ENCODE data around the gene LDHD. TPM values are rescaled to one million over a fixed set of nuclear protein-coding genes. Genes with fewer than 3 reads are reported as not detected.

The LDHD gene
- total and polyA plus RNA-seq, 2 of the 13 experiments (the other 11 are each of a cell fraction or from before 2014, with no cell fraction given) = 9.1 to 9.8 TPM

DNA sequence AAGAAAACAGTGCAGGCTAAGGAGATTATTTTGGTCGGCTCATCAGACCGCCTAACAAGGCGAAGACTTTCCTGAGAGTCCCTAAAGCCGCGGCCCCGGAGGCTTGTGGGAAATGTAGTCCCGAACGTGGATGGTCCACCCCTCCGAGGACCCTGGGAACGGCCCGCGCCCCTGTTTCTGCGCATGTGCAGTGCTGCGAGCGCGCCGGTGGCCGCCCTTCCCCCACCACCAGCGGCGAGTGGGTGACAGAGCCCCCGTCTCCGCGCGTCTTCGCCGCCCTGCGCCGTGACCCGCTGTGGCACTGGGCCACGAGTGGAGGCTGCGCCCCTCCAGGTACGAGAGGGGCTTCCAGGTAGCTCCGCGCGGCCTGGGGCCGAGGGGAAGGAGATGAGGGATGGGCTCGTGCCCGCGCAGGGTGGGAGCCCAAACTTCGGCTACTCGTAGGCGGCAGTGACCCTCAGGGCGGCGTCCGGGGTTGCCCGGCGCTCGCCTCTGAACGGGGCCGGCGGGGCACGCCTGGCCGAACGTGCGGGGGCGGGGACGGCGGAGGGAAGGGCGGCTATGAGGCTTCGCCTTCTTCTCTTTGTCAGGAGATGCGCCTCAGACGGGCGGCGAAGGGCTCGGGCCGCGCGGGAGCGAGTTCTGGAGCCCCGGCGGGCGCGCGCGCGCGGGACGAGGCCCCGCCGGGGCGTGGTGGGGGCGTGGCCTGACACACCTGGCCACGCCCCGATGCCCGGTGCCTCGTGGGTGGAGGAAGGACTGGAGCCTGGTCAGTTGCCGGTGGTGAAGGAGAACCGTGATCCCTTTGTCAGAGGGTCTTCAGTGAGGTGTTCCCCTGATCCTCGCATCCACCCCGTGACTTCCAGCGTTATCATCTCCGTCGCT is 32.0 kb upstream of the LDHD start, which contains the start of gene ZFP1 (continued):
- TF ChIP-seq, protein P1, sequence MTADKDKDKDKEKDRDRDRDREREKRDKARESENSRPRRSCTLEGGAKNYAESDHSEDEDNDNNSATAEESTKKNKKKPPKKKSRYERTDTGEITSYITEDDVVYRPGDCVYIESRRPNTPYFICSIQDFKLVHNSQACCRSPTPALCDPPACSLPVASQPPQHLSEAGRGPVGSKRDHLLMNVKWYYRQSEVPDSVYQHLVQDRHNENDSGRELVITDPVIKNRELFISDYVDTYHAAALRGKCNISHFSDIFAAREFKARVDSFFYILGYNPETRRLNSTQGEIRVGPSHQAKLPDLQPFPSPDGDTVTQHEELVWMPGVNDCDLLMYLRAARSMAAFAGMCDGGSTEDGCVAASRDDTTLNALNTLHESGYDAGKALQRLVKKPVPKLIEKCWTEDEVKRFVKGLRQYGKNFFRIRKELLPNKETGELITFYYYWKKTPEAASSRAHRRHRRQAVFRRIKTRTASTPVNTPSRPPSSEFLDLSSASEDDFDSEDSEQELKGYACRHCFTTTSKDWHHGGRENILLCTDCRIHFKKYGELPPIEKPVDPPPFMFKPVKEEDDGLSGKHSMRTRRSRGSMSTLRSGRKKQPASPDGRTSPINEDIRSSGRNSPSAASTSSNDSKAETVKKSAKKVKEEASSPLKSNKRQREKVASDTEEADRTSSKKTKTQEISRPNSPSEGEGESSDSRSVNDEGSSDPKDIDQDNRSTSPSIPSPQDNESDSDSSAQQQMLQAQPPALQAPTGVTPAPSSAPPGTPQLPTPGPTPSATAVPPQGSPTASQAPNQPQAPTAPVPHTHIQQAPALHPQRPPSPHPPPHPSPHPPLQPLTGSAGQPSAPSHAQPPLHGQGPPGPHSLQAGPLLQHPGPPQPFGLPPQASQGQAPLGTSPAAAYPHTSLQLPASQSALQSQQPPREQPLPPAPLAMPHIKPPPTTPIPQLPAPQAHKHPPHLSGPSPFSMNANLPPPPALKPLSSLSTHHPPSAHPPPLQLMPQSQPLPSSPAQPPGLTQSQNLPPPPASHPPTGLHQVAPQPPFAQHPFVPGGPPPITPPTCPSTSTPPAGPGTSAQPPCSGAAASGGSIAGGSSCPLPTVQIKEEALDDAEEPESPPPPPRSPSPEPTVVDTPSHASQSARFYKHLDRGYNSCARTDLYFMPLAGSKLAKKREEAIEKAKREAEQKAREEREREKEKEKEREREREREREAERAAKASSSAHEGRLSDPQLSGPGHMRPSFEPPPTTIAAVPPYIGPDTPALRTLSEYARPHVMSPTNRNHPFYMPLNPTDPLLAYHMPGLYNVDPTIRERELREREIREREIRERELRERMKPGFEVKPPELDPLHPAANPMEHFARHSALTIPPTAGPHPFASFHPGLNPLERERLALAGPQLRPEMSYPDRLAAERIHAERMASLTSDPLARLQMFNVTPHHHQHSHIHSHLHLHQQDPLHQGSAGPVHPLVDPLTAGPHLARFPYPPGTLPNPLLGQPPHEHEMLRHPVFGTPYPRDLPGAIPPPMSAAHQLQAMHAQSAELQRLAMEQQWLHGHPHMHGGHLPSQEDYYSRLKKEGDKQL (CRISPR knock-in tag; IDR thresholded peaks at IDR 0.05; ENCODE audit: low read depth) = no peak
- 0 out of 2 replicates have a peak, but pooled peaks have one; percentile 25 for TF ChIP-seq GTF3A (CRISPR knock-in tag; conservative IDR thresholded peaks at IDR 0.05)
- no peak for TF ChIP-seq SCMH1 (CRISPR knock-in tag; IDR thresholded peaks at IDR 0.05; ENCODE audit: borderline replicate concordance)
- TF ChIP-seq TBP (CRISPR knock-in tag; IDR thresholded peaks at IDR 0.05) = no peak
- TF ChIP-seq EED (CRISPR knock-in tag; IDR thresholded peaks at IDR 0.05) = no peak
- TF ChIP-seq ZNF143 (CRISPR knock-in tag; IDR thresholded peaks at IDR 0.05) = peak; percentile 97
- TF ChIP-seq ZNF160 (CRISPR knock-in tag; IDR thresholded peaks at IDR 0.05) = peak; percentile 93; the same call in 1 of the 2 replicates
- TF ChIP-seq, protein P2, sequence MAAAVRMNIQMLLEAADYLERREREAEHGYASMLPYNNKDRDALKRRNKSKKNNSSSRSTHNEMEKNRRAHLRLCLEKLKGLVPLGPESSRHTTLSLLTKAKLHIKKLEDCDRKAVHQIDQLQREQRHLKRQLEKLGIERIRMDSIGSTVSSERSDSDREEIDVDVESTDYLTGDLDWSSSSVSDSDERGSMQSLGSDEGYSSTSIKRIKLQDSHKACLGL (CRISPR knock-in tag; IDR thresholded peaks at IDR 0.05) = peak; percentile 82
- peak in 1 of 2 experiments; percentile 97; a peak in 2 of 4 replicates for TF ChIP-seq KLF16 (CRISPR knock-in tag; IDR thresholded peaks at IDR 0.05)
- TF ChIP-seq NFYC (CRISPR knock-in tag; IDR thresholded peaks at IDR 0.05) = no peak; the same call in 1 of the 2 replicates
- peak; percentile 90 for TF ChIP-seq KMT2A (CRISPR knock-in tag; IDR thresholded peaks at IDR 0.05)
- peak; percentile 99 for TF ChIP-seq THAP11 (CRISPR knock-in tag; IDR thresholded peaks at IDR 0.05)
- TF ChIP-seq RXRB (CRISPR knock-in tag; IDR thresholded peaks at IDR 0.05; ENCODE audit: borderline replicate concordance) = peak; percentile 64; the same call in 1 of the 2 replicates
- no peak for TF ChIP-seq NFIB (CRISPR knock-in tag; IDR thresholded peaks at IDR 0.05; ENCODE audit: borderline replicate concordance)
- TF ChIP-seq, protein P3, sequence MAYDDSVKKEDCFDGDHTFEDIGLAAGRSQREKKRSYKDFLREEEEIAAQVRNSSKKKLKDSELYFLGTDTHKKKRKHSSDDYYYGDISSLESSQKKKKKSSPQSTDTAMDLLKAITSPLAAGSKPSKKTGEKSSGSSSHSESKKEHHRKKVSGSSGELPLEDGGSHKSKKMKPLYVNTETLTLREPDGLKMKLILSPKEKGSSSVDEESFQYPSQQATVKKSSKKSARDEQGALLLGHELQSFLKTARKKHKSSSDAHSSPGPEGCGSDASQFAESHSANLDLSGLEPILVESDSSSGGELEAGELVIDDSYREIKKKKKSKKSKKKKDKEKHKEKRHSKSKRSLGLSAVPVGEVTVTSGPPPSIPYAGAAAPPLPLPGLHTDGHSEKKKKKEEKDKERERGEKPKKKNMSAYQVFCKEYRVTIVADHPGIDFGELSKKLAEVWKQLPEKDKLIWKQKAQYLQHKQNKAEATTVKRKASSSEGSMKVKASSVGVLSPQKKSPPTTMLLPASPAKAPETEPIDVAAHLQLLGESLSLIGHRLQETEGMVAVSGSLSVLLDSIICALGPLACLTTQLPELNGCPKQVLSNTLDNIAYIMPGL (CRISPR knock-in tag; IDR thresholded peaks at IDR 0.05; ENCODE audit: borderline replicate concordance in 1 of 2, low read depth in 1 of 2) = peak; percentile 82 to 93
- TF ChIP-seq GATAD1 (CRISPR knock-in tag; IDR thresholded peaks at IDR 0.05) = peak; percentile 76
- TF ChIP-seq HDAC6 (IDR thresholded peaks at IDR 0.05; ENCODE audit: low read depth, low read length) = no peak
